HCT116 (cell line): ENCODE data around the gene CCSAP. TPM values are rescaled to one million over a fixed set of nuclear protein-coding genes. Genes with fewer than 3 reads are reported as not detected.
"Not testable (repeated sequence)": the region's sequence is repeated elsewhere in the genome, so short reads cannot be mapped to it uniquely, and the experiment has no call there.

Experiments
- ATAC-seq: fragments of 200-7000 bp; cut with Tn5 transposase; 2 replicates; pipeline ENCODE4 v1.9.1; 2020; ENCODE audit warnings: mild to moderate bottlenecking, moderate library complexity
- BruUV-seq: library from RNA; stranded (reverse); fragments of 400-500 nt; replicated peaks from 2 replicates; lab custom pipeline; 2021; lab: Mats Ljungman, UMichigan
- CTCF ChIA-PET: fragments of 300-600 bp; sonication (Branson Sonifier 250); formaldehyde crosslinking; loops from one replicate; lab custom pipeline; 2021; ENCODE audit warnings: antibody characterized with exemption; lab: Charles Lee
- POLR2A ChIA-PET: fragments of 300-600, 350-600 bp; sonication (Branson Sonifier 250); formaldehyde crosslinking; loops from one replicate; lab custom pipeline; 2021; ENCODE audit warnings: antibody characterized with exemption; lab: Charles Lee
- RAD21 ChIA-PET, 2 experiments: fragments of 300-600 bp; sonication (Branson Sonifier 250); formaldehyde crosslinking; loops; one replicate each; lab custom pipeline; 2023; ENCODE audit warnings: low total read pairs in 2 of 2; ENCODE audit not compliant: uncharacterized antibody in 2 of 2, unreplicated experiment in 2 of 2, low non-redundant PET in 1 of 2; lab: Charles Lee
- DNase-seq: peaks from one replicate; pipeline ENCODE4 v3.0.0-alpha.2; 2010; ENCODE audit warnings: low read depth, low spot score
- H2AFZ ChIP-seq: fragments of 200-600 bp; shearing (Covaris generic), sonication (generic); 2 replicates; pipeline ENCODE4 v1.6.1; 2017; ENCODE audit warnings: low read depth, mixed run types, mixed read lengths, antibody characterized with exemption, low read length; ENCODE audit not compliant: poor library complexity, severe bottlenecking
- H3K27ac ChIP-seq: 2 replicates; pipeline ENCODE4 v1.5.1; 2012; ENCODE audit warnings: low read depth, low read length
- H3K27me3 ChIP-seq: fragments of 200-600 bp; sonication (generic); 2 replicates; pipeline ENCODE4 v1.6.1; 2016; ENCODE audit warnings: mixed run types, low read length, mixed read lengths; ENCODE audit not compliant: insufficient read depth
- H3K36me3 ChIP-seq, 2 experiments: fragments of 200-500 bp in 1 of 2; fragments of 200-600 bp in 1 of 2; sonication (Bioruptor generic) in 1 of 2; sonication (generic) in 1 of 2; 2 replicates each; pipeline versions ENCODE4 v1.5.1 to v1.6.1; 2014 to 2016; ENCODE audit warnings: low read length in 2 of 2, inconsistent platforms in 1 of 2, mixed read lengths in 1 of 2, mixed run types in 1 of 2; ENCODE audit not compliant: insufficient read depth in 2 of 2, control insufficient read depth in 1 of 2
- H3K4me1 ChIP-seq, 2 experiments: fragments of 200-600 bp in 1 of 2; sonication (generic) in 1 of 2; 2 replicates each; pipeline versions ENCODE4 v1.5.1 to v1.6.1; 2012 to 2017; ENCODE audit warnings: low read length in 2 of 2, inconsistent platforms in 1 of 2, mild to moderate bottlenecking in 1 of 2, mixed read lengths in 1 of 2, mixed run types in 1 of 2, moderate library complexity in 1 of 2; ENCODE audit not compliant: insufficient read depth in 2 of 2, control insufficient read depth in 1 of 2
- H3K4me2 ChIP-seq: fragments of 200-600 bp; sonication (generic); 2 replicates; pipeline ENCODE4 v1.6.1; 2017; ENCODE audit warnings: mixed run types, low read length, mixed read lengths
- H3K4me3 ChIP-seq, 2 experiments: fragments of 200-600 bp in 1 of 2; sonication (generic) in 1 of 2; replicated peaks in 1 of 2; 2 replicates each; pipeline ENCODE4 v1.5.1; 2011 to 2016; ENCODE audit warnings: low read length in 2 of 2, control low read depth in 1 of 2, low read depth in 1 of 2, mild to moderate bottlenecking in 1 of 2, mixed read lengths in 1 of 2, mixed run types in 1 of 2
- H3K79me2 ChIP-seq: fragments of 200-600 bp; sonication (generic); 2 replicates; pipeline ENCODE4 v1.6.1; 2017; ENCODE audit warnings: mild to moderate bottlenecking, mixed run types, low read length, moderate library complexity, mixed read lengths; ENCODE audit not compliant: insufficient read depth
- H3K9ac ChIP-seq: fragments of 200-600 bp; sonication (generic); 2 replicates; pipeline ENCODE4 v1.6.1; 2016; ENCODE audit warnings: low read length, mixed read lengths
- H3K9me2 ChIP-seq: fragments of 200-600 bp; sonication (generic), shearing (Covaris generic); 2 replicates; pipeline ENCODE4 v1.6.1; 2017; ENCODE audit warnings: mixed run types, mild to moderate bottlenecking, moderate library complexity; ENCODE audit not compliant: insufficient read depth
- H3K9me3 ChIP-seq, 2 experiments: fragments of 200-500 bp in 1 of 2; fragments of 200-600 bp in 1 of 2; sonication (Bioruptor generic) in 1 of 2; sonication (generic) in 1 of 2; 2 replicates each; pipeline ENCODE4 v1.6.1; 2014 to 2017; ENCODE audit warnings: low read length in 2 of 2, mixed read lengths in 2 of 2, inconsistent platforms in 1 of 2, low read depth in 1 of 2, mild to moderate bottlenecking in 1 of 2, mixed run types in 1 of 2, moderate library complexity in 1 of 2; ENCODE audit not compliant: control insufficient read depth in 1 of 2, insufficient read depth in 1 of 2
- H4K20me1 ChIP-seq: fragments of 200-600 bp; sonication (generic), shearing (Covaris generic); 2 replicates; pipeline ENCODE4 v1.6.1; 2017; ENCODE audit warnings: mixed run types, mild to moderate bottlenecking, moderate library complexity; ENCODE audit not compliant: insufficient read depth
- ELF1 ChIP-seq: IDR thresholded peaks from 2 replicates; pipeline ENCODE4 v1.6.1; 2012; ENCODE audit warnings: low read depth, borderline replicate concordance
- EZH2 ChIP-seq: fragments of 200-600 bp; sonication (generic); IDR thresholded peaks from 2 replicates; pipeline ENCODE4 v1.6.1; 2017; ENCODE audit warnings: antibody characterized with exemption, mixed run types
- FOSL1 ChIP-seq: IDR thresholded peaks from 2 replicates; pipeline ENCODE4 v1.6.1; 2012; ENCODE audit warnings: low read depth
- RAD21 ChIP-seq: IDR thresholded peaks from 2 replicates; pipeline ENCODE4 v1.6.1; 2012; ENCODE audit warnings: low read depth, mild to moderate bottlenecking
- SIN3A ChIP-seq: IDR thresholded peaks from 2 replicates; pipeline ENCODE4 v1.6.1; 2012; ENCODE audit warnings: low read depth
- TCF7L2 ChIP-seq: IDR thresholded peaks from 2 replicates; pipeline ENCODE4 v1.7.0; 2011; ENCODE audit warnings: borderline replicate concordance, inconsistent platforms; ENCODE audit not compliant: insufficient read depth, insufficient read length; ENCODE audit errors: extremely low read depth
- intact Hi-C: fragments of 100-400 bp; cut with micrococcal nuclease; formaldehyde crosslinking; loops from 2 replicates; pipeline ENCODE4 v1.10.0; 2022
- total RNA-seq: library from RNA; stranded (reverse); gene quantifications from one replicate; pipeline ENCODE4 v1.2.1, GENCODE V29; 2021; ENCODE audit not compliant: unreplicated experiment
- TF ChIP-seq, protein P1 (sequence below): IDR thresholded peaks from 2 replicates; pipeline ENCODE4 v1.6.1; 2012; ENCODE audit warnings: low read depth

Gene CCSAP
- total RNA-seq, 1 experiment from 2014 or later = 10.9 TPM

- TF ChIP-seq, protein P1, sequence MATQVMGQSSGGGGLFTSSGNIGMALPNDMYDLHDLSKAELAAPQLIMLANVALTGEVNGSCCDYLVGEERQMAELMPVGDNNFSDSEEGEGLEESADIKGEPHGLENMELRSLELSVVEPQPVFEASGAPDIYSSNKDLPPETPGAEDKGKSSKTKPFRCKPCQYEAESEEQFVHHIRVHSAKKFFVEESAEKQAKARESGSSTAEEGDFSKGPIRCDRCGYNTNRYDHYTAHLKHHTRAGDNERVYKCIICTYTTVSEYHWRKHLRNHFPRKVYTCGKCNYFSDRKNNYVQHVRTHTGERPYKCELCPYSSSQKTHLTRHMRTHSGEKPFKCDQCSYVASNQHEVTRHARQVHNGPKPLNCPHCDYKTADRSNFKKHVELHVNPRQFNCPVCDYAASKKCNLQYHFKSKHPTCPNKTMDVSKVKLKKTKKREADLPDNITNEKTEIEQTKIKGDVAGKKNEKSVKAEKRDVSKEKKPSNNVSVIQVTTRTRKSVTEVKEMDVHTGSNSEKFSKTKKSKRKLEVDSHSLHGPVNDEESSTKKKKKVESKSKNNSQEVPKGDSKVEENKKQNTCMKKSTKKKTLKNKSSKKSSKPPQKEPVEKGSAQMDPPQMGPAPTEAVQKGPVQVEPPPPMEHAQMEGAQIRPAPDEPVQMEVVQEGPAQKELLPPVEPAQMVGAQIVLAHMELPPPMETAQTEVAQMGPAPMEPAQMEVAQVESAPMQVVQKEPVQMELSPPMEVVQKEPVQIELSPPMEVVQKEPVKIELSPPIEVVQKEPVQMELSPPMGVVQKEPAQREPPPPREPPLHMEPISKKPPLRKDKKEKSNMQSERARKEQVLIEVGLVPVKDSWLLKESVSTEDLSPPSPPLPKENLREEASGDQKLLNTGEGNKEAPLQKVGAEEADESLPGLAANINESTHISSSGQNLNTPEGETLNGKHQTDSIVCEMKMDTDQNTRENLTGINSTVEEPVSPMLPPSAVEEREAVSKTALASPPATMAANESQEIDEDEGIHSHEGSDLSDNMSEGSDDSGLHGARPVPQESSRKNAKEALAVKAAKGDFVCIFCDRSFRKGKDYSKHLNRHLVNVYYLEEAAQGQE = no peak
- TF ChIP-seq ELF1 (no peak), FOSL1 (no peak), SIN3A (no peak), TCF7L2 (no peak), RAD21 (no peak), EZH2 (no peak)
- TF ChIP-seq, all 23 proteins: peak for 0
These were observed 14.1 kb downstream of the CCSAP start (continued) for GRCh38 chr1:229328598-229329362.

DNA sequence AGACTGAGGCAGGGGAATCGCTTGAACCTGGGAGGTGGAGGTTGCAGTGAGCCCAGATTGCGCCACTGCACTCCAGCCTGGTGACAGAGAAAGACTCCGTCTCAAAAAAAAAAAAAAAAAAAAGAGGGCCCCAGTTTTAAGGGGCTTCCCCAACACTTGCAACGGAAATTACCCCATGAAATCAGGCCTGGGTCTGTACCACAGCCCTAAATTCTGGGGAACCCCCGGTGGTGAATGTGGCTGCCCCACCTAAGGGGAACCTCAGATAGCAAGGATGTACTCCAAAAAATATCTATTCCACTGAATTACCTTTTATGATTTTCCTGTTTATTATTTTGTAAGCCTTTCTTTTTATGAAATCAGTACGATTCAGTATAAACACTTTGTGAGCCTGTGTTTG lies 15.1 kb downstream of the CCSAP start:
- H3K36me3 ChIP-seq = peaks cover 7 to 17% of the 10 kb centered on the region in 2 experiments; a peak in 2 of 4 replicates
- H3K9me2 ChIP-seq, POLR2A ChIA-PET, DNase-seq, CTCF ChIA-PET, H3K27me3 ChIP-seq, H3K9me3 ChIP-seq, intact Hi-C loops, H3K4me3 ChIP-seq, RAD21 ChIA-PET, H3K4me1 ChIP-seq, H3K4me2 ChIP-seq, BruUV-seq, H3K9ac ChIP-seq, H2AFZ ChIP-seq, H4K20me1 ChIP-seq, H3K79me2 ChIP-seq, ATAC-seq, H3K27ac ChIP-seq: not testable (repeated sequence)
